HepG2 (cell line): ENCODE results near the gene TLDC2. TPM values are rescaled to one million over a fixed set of nuclear protein-coding genes. Genes with fewer than 3 reads are reported as not detected.

ENCODE experiments used
- ATAC-seq: fragments of 200-7000 bp; cut with Tn5 transposase; 3 replicates; pipeline ENCODE4 v1.9.1; 2020; ENCODE audit warnings: mild to moderate bottlenecking, moderate library complexity
- BruUV-seq: library from RNA; stranded (reverse); fragments of 400-500 nt; replicated peaks from 2 replicates; lab custom pipeline; 2021; lab: Mats Ljungman, UMichigan
- CTCF ChIA-PET: fragments of 300-600 bp; formaldehyde crosslinking; extraction: SDS; loops from one replicate; lab custom pipeline; 2021; ENCODE audit warnings: low total read pairs, inconsistent platforms, low intra/inter-chr PET ratio; lab: Yijun Ruan, JAX
- POLR2A ChIA-PET: fragments of 350-600 bp; sonication (Branson Sonifier 250); formaldehyde crosslinking; loops from one replicate; lab custom pipeline; 2020; ENCODE audit warnings: antibody characterized with exemption, inconsistent platforms; lab: Yijun Ruan, JAX
- DNase-seq: peaks from one replicate; pipeline ENCODE4 v3.0.0-alpha.2; 2015; ENCODE audit warnings: low spot score
- FAIRE-seq: peaks from 3 replicates; lab custom pipeline; 2011; peaks lifted over from hg19 to GRCh38; lab: Jason Lieb, UNC
- H2AFZ ChIP-seq: one replicate; pipeline ENCODE4 v1.6.1; 2011; ENCODE audit warnings: low read length, inconsistent platforms
- H3K27ac ChIP-seq: fragments of 300-600 bp; 3 replicates; pipeline ENCODE4 v1.8.0; 2011; ENCODE audit warnings: mixed run types, mild to moderate bottlenecking, mixed read lengths, low read length, inconsistent platforms; ENCODE audit not compliant: insufficient read depth; ENCODE audit errors: extremely low read length
- H3K27me3 ChIP-seq, 2 experiments: fragments of 200-600 bp in 1 of 2; 2 replicates in 1 of 2; 3 replicates in 1 of 2; pipeline versions ENCODE4 v1.6.0 to v1.8.0; 2011; ENCODE audit warnings: low read length in 2 of 2, mild to moderate bottlenecking in 2 of 2, moderate library complexity in 2 of 2, inconsistent platforms in 1 of 2; ENCODE audit not compliant: insufficient read depth in 2 of 2, control insufficient read depth in 1 of 2
- H3K36me3 ChIP-seq, 2 experiments: fragments of 200-600 bp in 1 of 2; replicated peaks in 1 of 2; 2 replicates in 1 of 2; 3 replicates in 1 of 2; pipeline versions ENCODE4 v1.5.1 to v1.8.0; 2011; ENCODE audit warnings: low read length in 2 of 2, inconsistent platforms in 1 of 2; ENCODE audit not compliant: insufficient read depth in 2 of 2, control insufficient read depth in 1 of 2
- H3K4me1 ChIP-seq: 2 replicates; pipeline ENCODE4 v1.5.1; 2012; ENCODE audit warnings: low read length, inconsistent platforms; ENCODE audit not compliant: insufficient read depth
- H3K4me2 ChIP-seq: 2 replicates; pipeline ENCODE4 v1.6.0; 2011; ENCODE audit warnings: low read depth, low read length, inconsistent platforms
- H3K4me3 ChIP-seq, 3 experiments: fragments of 200-600 bp in 1 of 3; sonication (generic), shearing (Covaris generic) in 1 of 3; replicated peaks in 1 of 3; 2 replicates each; pipeline ENCODE4 v1.5.1; 2011 to 2016; ENCODE audit warnings: low read length in 3 of 3, inconsistent platforms in 2 of 3, low read depth in 2 of 3, mild to moderate bottlenecking in 2 of 3, control low read depth in 1 of 3, mixed read lengths in 1 of 3; ENCODE audit not compliant: insufficient read depth in 1 of 3
- H3K79me2 ChIP-seq: one replicate; pipeline ENCODE4 v1.6.1; 2011; ENCODE audit warnings: low read length, inconsistent platforms; ENCODE audit not compliant: insufficient read depth
- H3K9ac ChIP-seq: 2 replicates; pipeline ENCODE4 v1.6.0; 2011; ENCODE audit warnings: mild to moderate bottlenecking, low read depth, low read length, inconsistent platforms; ENCODE audit not compliant: insufficient read depth
- H3K9me3 ChIP-seq: 2 replicates; pipeline ENCODE4 v1.5.1; 2012; ENCODE audit warnings: mild to moderate bottlenecking, low read length
- H4K20me1 ChIP-seq: 2 replicates; pipeline ENCODE4 v1.6.0; 2011; ENCODE audit warnings: inconsistent platforms, mild to moderate bottlenecking, low read length, moderate library complexity; ENCODE audit not compliant: insufficient read depth
- AHR ChIP-seq: IDR thresholded peaks from 2 replicates; pipeline ENCODE4 v1.6.1; 2018; ENCODE audit warnings: missing genetic modification reagents, missing compliant biosample characterization
- ATAD3A ChIP-seq: sonication (generic); formaldehyde crosslinking; IDR thresholded peaks from 2 replicates; pipeline ENCODE4 v1.4.0; 2020; ENCODE audit warnings: missing genetic modification reagents
- ATF1 ChIP-seq: IDR thresholded peaks from 2 replicates; pipeline ENCODE4 v1.6.1; 2016; ENCODE audit warnings: mild to moderate bottlenecking, control low read depth
- BCL6 ChIP-seq: IDR thresholded peaks from 2 replicates; pipeline ENCODE4 v1.6.1; 2016; ENCODE audit warnings: missing genetic modification reagents, missing compliant biosample characterization
- HNF4A ChIP-seq: sonication (generic); formaldehyde crosslinking; IDR thresholded peaks from 2 replicates; pipeline ENCODE4 v1.4.0; 2020; ENCODE audit warnings: missing genetic modification reagents
- MATR3 ChIP-seq: sonication (generic); formaldehyde crosslinking; IDR thresholded peaks from 2 replicates; pipeline ENCODE4 v1.4.0; 2020; ENCODE audit warnings: missing genetic modification reagents
- SOX13 ChIP-seq, 3 experiments: fragments of 450-650 bp in 1 of 3; sonication (generic) in 1 of 3; formaldehyde crosslinking in 1 of 3; IDR thresholded peaks in 2 of 3; conservative IDR thresholded peaks in 1 of 3; 2 replicates each; pipeline versions ENCODE4 v1.5.0 to v1.6.1; 2016 to 2020; ENCODE audit warnings: antibody characterized with exemption in 1 of 3, mild to moderate bottlenecking in 1 of 3, missing compliant biosample characterization in 1 of 3, missing genetic modification reagents in 1 of 3, moderate library complexity in 1 of 3
- THAP11 ChIP-seq: IDR thresholded peaks from 2 replicates; pipeline ENCODE4 v1.6.1; 2016; ENCODE audit warnings: missing biosample characterization, missing genetic modification reagents
- U2AF2 ChIP-seq: fragments of 200-400 bp; formaldehyde crosslinking; IDR thresholded peaks from 2 replicates; pipeline ENCODE4 v1.6.1; 2017; ENCODE audit warnings: low read depth, mild to moderate bottlenecking, low read length
- XRCC5 ChIP-seq: fragments of 200-400 bp; formaldehyde crosslinking; optimal IDR thresholded peaks from 2 replicates; pipeline ENCODE3; 2017; ENCODE audit warnings: mild to moderate bottlenecking, low read length
- ZNF296 ChIP-seq: sonication (generic); formaldehyde crosslinking; conservative IDR thresholded peaks from 2 replicates; pipeline ENCODE4 v1.5.0; 2020; ENCODE audit warnings: mild to moderate bottlenecking, missing genetic modification reagents
- ZNF3 ChIP-seq: IDR thresholded peaks from 2 replicates; pipeline ENCODE4 v1.7.0; 2017; ENCODE audit warnings: inconsistent platforms
- ZNF556 ChIP-seq: sonication (generic); formaldehyde crosslinking; IDR thresholded peaks from 2 replicates; pipeline ENCODE4 v1.4.0; 2020; ENCODE audit warnings: mild to moderate bottlenecking, missing genetic modification reagents, borderline replicate concordance
- ZNF557 ChIP-seq: sonication (generic); formaldehyde crosslinking; IDR thresholded peaks from 2 replicates; pipeline ENCODE4 v1.4.0; 2020; ENCODE audit warnings: missing genetic modification reagents
- ZNF563 ChIP-seq: sonication (generic); formaldehyde crosslinking; IDR thresholded peaks from 2 replicates; pipeline ENCODE4 v1.8.0; 2022; ENCODE audit warnings: mild to moderate bottlenecking, moderate library complexity, missing genetic modification reagents
- ZNF749 ChIP-seq: sonication (generic); formaldehyde crosslinking; IDR thresholded peaks from 2 replicates; pipeline ENCODE4 v1.8.0; 2022; ENCODE audit warnings: mild to moderate bottlenecking, missing genetic modification reagents, moderate library complexity, borderline replicate concordance
- ZSCAN25 ChIP-seq: sonication (generic); formaldehyde crosslinking; IDR thresholded peaks from 2 replicates; pipeline ENCODE4 v1.8.0; 2022; ENCODE audit warnings: mild to moderate bottlenecking, missing genetic modification reagents
- WGBS: methylation state at CpG from one replicate; pipeline ENCODE4 v1.1.6; 2017; ENCODE audit warnings: low lambda C conversion rate; 5-methylcytosine and 5-hydroxymethylcytosine counted together
- in situ Hi-C: cut with HindIII; loops from 2 replicates; pipeline ENCODE4 v1.10.0; 2017; ENCODE audit warnings: low pct_unique_long_range_greater_than_20kb; ENCODE audit not compliant: extremely low pct_ligation_motif_present
- intact Hi-C: fragments of 100-400 bp; cut with micrococcal nuclease; formaldehyde crosslinking; loops from one replicate; pipeline ENCODE4 v1.10.0; 2022; ENCODE audit not compliant: unreplicated experiment
- polyA plus RNA-seq, 8 experiments: library from polyadenylated mRNA; depleted of rRNA in 3 of 8; stranded (reverse) in 7 of 8; unstranded in 1 of 8; fragments of >200 nt; fragmentation: Illumina TruSeq in 4 of 8; extraction: Trizol in 4 of 8; gene quantifications; 2 replicates each; pipeline versions ENCODE4 v1.2.1 to v1.2.3, GENCODE V29; 2011 to 2016; ENCODE audit warnings: low read depth in 4 of 8, missing spikeins in 1 of 8, mixed read lengths in 1 of 8; ENCODE audit not compliant: insufficient read depth in 1 of 8
- total RNA-seq, 5 experiments: library from RNA; depleted of rRNA; stranded (reverse); fragments of >200 nt; fragmentation: Illumina TruSeq; extraction: Trizol; gene quantifications; 2 replicates each; pipeline ENCODE4 v1.2.3, GENCODE V29; 2016; ENCODE audit warnings: low read depth in 1 of 5
- TF ChIP-seq, protein P1 (sequence below): sonication (generic); formaldehyde crosslinking; IDR thresholded peaks from 2 replicates; pipeline ENCODE4 v1.4.0; 2020; ENCODE audit warnings: missing genetic modification reagents
- TF ChIP-seq, protein P2 (sequence below): IDR thresholded peaks from 2 replicates; pipeline ENCODE4 v1.6.1; 2016
- TF ChIP-seq, protein P3 (sequence below): sonication (generic); formaldehyde crosslinking; IDR thresholded peaks from 2 replicates; pipeline ENCODE4 v1.9.0; 2022; ENCODE audit warnings: missing genetic modification reagents, mild to moderate bottlenecking, borderline replicate concordance

TLDC2 gene
- total and polyA plus RNA-seq, 2 of the 13 experiments (the other 11 are each of a cell fraction or from before 2014, with no cell fraction given): 1.5 to 1.6 TPM

DNA sequence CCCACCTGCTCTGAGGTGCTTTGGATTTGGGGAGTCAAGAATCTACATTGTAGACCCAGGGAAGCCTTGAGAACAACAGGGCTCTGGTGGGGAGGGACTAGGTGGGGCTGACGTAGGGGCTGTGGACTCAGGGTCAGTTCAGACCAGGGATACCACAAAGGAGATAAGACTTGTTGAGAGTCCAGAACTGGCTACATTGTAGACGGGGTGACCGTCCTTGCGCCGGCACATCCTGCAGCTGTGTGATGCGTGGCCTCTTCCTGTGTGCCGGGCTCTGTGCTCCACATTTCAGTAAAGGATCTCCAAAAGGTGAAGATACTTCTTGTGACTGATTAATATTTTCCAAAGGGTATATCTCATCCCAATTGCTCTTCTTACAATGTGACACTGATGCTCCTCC is 9.8 kb upstream of the TLDC2 start:
- Histone ChIP-seq H3K36me3 (no peaks in the 10 kb centered on the region), H3K27me3 (peaks cover 1 to 17% of the 10 kb centered on the region in 2 experiments; a peak in 1 of 5 replicates), H3K4me1 (peaks cover 51% of the 10 kb centered on the region), H3K4me2 (peak overlapping the region; percentile 16; the same call in 1 of the 2 replicates), H3K4me3 (no peak overlapping the region), H3K9me3 (no peaks in the 10 kb centered on the region), H2AFZ (no peak overlapping the region), H3K27ac (no peak overlapping the region), H4K20me1 (no peaks in the 10 kb centered on the region), H3K79me2 (peaks cover 14% of the 10 kb centered on the region), H3K9ac (no peak overlapping the region)
- no TSS peak for BruUV-seq
- intact Hi-C loops: no loop called here
- ChIA-PET POLR2A (interaction anchor here (2.0 to 4.6 kb wide), 2 partner anchors 10 to 11 kb away, joined by 7 to 22 read pairs; partner anchors contain the start of gene TLDC2), CTCF (interaction anchor here (1.3 kb wide), 1 partner anchor 19 kb away, joined by 3 read pairs; no protein-coding TSS in a partner anchor)
- WGBS: 8% methylated on average over 7 of the region's 7 CpGs
- DNase-seq: peak; percentile 55
- in situ Hi-C loops: no loop called here
- FAIRE-seq: peak; percentile 26
- peak; percentile 48 for ATAC-seq
- TF ChIP-seq BCL6 (no peak), THAP11 (CRISPR knock-in tag) (no peak), XRCC5 (peak; percentile 18), ZSCAN25 (no peak), AHR (no peak), ZNF3 (CRISPR knock-in tag) (no peak), ZNF556 (CRISPR knock-in tag) (no peak), ZNF563 (CRISPR knock-in tag) (no peak), ZNF296 (no peak), ATF1 (CRISPR knock-in tag) (no peak), ZNF557 (CRISPR knock-in tag) (no peak), SOX13 (IDR thresholded peaks at IDR 0.05) (no peak), SOX13 (CRISPR knock-in tag; conservative IDR thresholded peaks at IDR 0.05 in 1 of 2, IDR thresholded peaks at IDR 0.05 in 1 of 2) (no peak), HNF4A (CRISPR knock-in tag) (peak; percentile 20; the same call in 1 of the 2 replicates), MATR3 (no peak), U2AF2 (no peak), ZNF749 (CRISPR knock-in tag) (no peak), ATAD3A (CRISPR knock-in tag) (no peak)
- TF ChIP-seq, protein P1, sequence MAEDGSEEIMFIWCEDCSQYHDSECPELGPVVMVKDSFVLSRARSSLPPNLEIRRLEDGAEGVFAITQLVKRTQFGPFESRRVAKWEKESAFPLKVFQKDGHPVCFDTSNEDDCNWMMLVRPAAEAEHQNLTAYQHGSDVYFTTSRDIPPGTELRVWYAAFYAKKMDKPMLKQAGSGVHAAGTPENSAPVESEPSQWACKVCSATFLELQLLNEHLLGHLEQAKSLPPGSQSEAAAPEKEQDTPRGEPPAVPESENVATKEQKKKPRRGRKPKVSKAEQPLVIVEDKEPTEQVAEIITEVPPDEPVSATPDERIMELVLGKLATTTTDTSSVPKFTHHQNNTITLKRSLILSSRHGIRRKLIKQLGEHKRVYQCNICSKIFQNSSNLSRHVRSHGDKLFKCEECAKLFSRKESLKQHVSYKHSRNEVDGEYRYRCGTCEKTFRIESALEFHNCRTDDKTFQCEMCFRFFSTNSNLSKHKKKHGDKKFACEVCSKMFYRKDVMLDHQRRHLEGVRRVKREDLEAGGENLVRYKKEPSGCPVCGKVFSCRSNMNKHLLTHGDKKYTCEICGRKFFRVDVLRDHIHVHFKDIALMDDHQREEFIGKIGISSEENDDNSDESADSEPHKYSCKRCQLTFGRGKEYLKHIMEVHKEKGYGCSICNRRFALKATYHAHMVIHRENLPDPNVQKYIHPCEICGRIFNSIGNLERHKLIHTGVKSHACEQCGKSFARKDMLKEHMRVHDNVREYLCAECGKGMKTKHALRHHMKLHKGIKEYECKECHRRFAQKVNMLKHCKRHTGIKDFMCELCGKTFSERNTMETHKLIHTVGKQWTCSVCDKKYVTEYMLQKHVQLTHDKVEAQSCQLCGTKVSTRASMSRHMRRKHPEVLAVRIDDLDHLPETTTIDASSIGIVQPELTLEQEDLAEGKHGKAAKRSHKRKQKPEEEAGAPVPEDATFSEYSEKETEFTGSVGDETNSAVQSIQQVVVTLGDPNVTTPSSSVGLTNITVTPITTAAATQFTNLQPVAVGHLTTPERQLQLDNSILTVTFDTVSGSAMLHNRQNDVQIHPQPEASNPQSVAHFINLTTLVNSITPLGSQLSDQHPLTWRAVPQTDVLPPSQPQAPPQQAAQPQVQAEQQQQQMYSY: no peak
- TF ChIP-seq, protein P2, sequence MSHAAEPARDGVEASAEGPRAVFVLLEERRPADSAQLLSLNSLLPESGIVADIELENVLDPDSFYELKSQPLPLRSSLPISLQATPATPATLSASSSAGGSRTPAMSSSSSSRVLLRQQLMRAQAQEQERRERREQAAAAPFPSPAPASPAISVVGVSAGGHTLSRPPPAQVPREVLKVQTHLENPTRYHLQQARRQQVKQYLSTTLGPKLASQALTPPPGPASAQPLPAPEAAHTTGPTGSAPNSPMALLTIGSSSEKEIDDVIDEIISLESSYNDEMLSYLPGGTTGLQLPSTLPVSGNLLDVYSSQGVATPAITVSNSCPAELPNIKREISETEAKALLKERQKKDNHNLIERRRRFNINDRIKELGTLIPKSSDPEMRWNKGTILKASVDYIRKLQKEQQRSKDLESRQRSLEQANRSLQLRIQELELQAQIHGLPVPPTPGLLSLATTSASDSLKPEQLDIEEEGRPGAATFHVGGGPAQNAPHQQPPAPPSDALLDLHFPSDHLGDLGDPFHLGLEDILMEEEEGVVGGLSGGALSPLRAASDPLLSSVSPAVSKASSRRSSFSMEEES (CRISPR knock-in tag): no peak
- TF ChIP-seq, protein P3, sequence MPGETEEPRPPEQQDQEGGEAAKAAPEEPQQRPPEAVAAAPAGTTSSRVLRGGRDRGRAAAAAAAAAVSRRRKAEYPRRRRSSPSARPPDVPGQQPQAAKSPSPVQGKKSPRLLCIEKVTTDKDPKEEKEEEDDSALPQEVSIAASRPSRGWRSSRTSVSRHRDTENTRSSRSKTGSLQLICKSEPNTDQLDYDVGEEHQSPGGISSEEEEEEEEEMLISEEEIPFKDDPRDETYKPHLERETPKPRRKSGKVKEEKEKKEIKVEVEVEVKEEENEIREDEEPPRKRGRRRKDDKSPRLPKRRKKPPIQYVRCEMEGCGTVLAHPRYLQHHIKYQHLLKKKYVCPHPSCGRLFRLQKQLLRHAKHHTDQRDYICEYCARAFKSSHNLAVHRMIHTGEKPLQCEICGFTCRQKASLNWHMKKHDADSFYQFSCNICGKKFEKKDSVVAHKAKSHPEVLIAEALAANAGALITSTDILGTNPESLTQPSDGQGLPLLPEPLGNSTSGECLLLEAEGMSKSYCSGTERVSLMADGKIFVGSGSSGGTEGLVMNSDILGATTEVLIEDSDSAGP (CRISPR knock-in tag): 0 out of 2 replicates have a peak, but pooled peaks have one; percentile 7
